Pons (tissue), 1 donor: ENCODE results near the gene FAM171A2.
"Not testable (repeated sequence)": the region's sequence is repeated elsewhere in the genome, so short reads cannot be mapped to it uniquely, and the experiment has no call there.

Source experiments
- DNase-seq: peaks from one replicate; pipeline ENCODE4 v3.0.0-alpha.2; 2016; ENCODE audit warnings: low spot score

FAM171A2 gene

DNA sequence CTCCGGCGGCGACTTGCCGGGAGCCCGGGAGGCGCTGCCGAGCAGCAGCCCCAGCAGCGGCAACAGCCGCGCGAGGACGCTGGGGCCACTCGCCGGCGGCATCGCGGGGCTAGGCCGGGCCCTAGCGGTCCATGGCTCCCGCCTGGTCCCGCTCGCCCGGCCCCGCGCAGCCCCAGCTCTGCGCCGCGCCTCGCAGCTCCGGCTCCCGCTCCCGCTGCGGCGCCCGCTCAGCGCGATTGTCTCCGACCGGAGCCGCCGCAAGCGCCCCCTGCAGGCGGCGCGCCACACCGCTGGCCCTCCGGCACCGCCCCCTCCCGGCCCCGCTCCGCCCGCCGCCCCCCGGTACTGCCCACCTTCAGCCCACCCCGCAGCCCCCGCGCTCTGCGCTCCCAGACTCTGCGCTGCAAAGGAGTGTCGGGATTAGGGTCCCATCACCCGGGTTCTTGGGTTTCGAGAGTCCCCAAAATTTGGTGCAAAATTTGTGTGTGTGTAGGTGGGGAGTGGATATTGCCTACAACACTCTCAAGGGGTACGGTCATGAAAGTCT is at the start of gene FAM171A2:
TSS of gene FAM171A2 (minus strand) at position 241 of the 547 bp plus-strand sequence. CDS start at position 102, 139 bp downstream.
- DNase-seq, result no peak

DNA sequence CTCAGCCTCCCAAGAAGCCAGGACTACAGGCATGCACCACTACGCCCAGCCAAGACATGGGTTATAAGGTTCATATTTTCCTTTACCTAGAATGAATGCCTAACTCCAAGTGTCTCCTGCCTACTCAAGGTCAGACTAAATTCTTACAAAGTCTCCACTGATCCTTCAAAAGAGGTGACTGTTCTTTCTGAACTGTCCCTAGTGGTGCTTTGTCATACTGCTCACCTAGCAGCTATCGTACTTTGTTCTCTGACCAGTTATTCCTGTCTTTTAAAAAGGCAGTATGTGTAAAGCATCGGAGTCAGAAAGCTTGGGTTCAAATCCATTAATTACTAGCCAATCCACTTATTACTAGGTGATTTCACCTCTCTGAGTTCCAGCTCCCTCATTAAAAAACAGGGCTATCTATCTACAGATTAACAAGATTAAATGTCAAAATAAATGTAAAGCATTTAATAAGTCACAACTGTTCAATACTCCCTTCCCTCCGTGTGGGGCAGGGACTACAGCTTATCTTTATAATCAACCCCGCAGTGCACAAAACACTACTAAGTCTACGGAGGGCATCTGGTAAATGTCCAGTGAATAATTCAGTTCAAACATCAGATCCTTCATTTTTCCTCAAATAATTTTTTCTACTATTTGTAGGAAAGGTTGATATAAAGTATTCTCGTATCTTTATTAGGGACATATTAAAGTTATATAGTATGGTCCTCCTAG is 45.8 kb upstream of the FAM171A2 start:
- DNase-seq, result no peak

DNA sequence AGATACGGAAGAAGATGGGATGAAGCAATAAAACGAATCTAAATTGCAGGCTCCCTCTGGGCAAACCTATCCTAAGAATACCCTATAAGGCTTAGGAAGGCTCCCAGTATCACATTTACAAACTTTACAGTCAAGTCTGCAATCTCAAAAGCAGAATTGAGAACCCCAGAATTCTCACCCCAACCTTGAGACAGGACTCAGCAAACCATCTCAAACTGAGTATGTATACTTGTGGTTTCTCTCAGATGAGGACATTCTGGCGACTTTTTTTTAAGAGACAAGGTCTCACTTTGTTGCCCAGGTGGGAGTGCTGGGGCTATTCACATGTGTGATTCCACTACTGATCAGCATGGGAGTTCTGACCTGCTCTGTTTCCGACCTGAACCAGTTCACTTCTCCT is 45.1 kb upstream of the FAM171A2 start:
- DNase-seq, result no peak

DNA sequence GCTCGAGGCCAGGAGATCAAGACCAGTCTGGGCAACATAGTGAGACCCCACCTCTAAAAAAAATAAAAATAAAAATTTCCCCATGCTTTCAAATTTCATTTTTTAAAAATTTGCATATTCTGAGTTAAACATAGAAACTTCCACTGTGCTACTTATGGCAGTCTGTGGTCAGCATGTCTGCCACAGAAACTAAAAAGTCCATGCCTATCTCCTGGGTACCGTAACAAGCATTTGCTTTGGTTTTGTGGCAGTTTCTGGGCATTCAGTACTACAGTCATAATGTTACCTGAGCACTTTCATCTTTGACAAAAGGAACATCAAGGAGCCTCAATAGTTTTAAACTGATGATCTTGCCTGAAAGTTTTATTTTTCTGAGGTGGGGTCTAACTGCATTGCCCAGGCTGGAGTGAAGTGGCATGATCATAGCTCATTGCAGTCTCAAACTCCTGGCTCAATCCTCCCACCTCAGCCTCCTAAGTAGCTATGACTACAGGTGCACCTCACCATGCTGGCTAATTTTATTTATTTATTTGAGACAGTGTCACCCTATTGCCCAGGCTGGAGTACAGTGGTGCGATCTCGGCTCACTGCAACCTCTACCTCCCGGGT is 39.0 kb upstream of the FAM171A2 start:
- DNase-seq, result no peak

DNA sequence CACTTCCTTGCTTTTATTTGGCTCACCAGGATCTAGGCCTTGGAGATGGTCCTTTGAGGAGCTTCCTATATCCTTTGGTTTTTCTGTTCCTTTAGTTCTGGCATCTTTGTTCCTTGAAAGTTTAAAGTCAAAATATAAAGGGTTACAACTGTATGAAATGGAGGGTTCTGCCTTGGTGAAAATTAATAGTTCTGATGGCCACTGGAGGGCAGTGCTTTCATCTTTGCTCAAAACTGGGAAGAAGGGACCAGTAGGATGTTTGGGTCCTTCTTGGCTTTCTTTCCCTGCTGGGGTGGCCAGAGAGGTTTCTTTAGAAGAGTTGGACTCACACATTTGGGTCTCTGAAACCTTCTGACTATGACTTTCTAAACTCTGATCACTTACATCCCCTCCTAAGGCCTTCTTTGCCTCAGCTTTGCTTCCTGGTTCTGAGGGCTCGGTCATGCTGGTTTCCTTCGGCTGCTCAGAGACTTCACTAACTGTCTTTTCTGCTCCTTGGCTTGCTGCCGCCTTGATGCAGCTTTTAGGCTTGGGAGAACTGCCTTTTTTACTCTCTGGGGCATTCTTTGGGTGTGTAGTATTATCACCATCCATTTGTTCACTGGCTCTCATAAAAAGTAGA is 36.7 kb upstream of the FAM171A2 start:
- DNase-seq, result peak; percentile 33

DNA sequence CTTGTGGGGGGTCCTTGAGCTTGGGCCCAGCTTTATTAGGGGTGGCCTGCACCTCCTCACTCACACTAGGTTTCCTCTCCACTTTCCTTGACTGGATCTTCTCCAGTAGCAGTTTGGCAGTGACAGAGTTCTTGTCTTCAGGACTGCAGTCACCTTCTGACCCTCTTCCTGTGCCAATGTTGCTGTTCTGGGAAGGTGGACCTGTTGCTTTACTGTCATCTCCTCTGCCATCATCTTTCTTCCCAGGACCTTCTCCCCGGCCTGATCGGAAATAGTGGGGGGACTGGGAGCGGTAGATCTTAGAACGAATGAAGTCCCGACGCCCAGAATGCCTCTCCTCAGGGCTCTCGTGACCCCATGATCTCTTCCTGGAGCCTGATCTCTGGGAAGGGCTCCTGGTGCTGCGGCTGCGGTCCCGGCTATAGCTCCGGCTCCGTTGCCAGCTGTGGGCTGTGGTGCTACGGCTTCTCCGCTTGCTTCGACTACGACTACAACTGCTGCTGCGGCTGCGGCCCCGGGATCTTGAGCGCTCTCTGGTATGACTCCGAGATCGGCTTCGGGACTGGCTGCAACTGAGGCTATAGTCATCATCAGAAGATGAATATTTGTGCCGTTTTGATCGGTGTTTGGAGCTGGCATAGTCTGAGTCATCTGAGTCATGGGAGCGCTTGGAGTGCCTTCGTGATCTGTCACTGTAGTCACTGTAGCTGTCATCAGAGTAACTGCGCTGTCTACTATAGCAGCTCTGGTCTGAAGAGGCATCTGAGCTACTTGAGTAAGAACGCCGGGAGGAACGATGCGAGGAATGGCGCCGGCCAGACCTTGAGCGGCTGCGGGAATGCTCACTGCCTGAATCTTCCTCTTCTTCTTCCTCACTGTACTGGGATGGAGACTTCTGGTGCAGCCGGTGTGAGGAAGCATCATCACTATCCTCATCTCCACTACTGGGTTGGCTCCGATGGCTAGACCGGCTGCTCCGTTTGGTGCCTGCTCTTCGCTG is 35.3 kb upstream of the FAM171A2 start:
- DNase-seq, result no peak

DNA sequence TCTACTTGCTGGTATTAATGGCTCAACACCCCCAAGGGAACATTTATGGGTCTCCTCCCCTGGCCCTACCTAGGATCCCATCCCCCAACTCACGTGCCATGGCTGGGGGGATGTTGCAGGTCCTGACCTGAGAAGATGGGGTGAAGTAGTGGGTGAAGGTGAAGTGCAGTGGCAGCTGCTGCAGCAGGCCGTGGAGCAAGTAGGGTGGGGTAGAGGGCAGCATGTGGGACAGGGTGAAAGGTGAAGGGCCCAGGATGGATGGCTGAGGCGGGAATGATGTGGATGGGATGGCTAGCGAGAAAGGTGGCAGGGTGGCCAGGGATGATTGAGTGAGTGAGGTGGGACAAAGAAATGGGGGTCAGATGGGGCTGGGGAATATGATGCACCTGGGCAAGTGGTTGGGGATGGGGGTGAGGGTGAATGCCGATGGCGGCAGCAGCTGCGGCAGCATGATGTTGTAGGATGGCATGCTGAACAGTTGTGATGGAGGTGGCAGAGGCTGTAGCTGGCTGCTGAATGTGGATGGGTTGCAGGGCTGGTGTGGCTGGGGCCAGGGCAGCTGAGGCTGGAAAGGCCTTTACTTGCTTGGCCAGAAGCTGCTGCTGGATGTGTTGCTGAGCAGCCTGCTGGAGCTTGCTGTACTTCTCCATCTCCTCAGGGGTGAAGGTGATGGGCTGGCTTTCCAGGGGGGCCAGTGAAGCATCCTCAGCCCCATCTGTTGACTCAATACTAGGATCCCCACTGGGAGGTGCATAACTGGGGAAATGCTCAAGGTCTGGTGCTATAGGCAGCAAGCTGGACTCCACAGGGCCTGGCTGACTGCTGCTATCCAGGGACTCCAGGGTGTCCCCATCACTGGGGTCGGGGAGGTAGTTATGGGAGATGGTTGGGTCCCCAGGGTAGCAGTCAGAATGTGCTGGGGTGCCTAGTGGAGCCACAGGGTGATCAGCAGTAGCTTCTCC is 34.1 kb upstream of the FAM171A2 start:
- no peak for DNase-seq

DNA sequence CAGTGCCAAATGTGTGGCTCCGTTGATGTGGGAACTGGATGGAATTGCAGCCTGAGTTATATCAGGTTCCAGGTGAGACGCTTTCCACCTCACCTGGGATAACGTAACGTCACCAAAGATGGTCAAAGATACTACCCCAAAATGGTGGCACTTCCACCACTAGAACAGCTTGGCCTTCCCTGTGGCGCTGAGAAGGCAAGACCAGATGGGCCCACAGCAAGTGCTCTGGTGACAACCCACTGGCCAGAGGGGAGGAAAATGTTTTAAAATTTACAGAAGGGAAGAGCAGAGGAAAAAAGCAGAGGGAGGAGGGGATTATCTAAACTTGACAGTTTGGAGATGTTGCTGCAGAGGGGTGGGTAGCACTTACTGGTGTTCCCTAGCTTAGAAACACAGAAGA is 33.3 kb upstream of the FAM171A2 start:
- DNase-seq, result no peak

DNA sequence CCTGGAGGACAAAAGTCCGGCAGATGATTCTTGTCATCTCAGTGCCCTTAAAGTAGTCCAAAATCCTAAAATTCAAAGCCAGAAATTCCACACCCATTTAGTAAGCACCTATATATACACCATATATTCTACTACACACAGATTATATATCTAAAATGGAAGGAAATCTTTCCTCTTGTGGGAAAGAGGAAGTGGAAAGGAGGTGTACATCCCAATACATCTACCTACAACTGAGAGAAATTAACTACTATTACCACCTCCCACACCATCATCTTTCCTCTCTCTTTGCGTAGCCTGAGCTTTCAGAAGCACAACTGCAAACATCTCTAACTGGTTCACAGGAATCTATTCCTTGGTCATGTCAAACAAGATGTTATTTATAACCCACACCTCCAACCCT is 31.2 kb upstream of the FAM171A2 start:
- DNase-seq, result no peak

DNA sequence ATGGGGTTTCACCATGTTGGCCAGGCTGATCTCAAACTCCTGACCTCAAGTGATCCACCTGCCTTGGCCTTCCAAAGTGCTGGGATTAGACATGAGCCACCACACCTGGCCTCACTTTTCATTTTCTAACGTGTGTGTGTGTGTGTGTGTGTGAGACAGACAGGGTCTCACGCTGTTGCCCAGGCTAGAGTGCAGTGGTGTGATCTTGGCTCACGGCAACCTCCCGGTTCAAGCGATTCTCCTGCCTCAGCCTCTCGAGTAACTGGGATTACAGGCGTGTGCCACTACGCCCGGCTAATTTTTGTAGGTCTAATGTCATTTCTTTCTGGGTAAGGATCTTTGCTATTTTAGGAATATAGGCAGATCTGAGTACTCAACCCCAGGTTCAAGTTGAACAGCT is 30.5 kb upstream of the FAM171A2 start:
- DNase-seq, result not testable (repeated sequence)

DNA sequence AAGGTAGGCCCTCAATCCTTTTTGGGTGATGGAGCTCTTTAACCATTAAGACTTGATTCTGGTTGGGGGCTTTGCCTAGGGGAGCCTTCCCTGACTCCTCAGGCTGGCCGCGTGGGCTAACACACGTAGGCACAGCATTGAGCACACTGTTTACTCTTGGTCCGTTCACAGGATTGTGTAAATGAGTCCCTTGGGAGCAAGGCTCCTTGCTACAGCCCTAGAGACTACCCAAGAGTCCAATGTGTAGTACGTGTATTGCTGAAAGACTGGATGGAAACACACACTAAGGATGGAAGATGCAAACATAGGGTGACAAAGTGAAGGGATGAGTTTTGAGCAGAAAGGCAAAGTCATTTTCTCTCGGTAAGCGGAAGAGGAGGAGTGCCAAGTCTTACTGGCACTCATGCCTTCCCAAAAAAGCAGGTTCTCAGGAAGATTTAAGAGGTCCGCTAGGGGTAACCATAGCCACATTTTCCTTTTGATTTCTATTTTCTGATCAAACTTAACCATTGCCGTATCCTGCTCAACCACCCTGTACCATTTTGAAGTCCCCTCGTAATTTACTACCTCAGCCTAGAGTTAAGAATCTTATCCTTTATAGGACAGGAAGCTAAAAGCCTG is 26.7 kb upstream of the FAM171A2 start:
- no peak for DNase-seq

DNA sequence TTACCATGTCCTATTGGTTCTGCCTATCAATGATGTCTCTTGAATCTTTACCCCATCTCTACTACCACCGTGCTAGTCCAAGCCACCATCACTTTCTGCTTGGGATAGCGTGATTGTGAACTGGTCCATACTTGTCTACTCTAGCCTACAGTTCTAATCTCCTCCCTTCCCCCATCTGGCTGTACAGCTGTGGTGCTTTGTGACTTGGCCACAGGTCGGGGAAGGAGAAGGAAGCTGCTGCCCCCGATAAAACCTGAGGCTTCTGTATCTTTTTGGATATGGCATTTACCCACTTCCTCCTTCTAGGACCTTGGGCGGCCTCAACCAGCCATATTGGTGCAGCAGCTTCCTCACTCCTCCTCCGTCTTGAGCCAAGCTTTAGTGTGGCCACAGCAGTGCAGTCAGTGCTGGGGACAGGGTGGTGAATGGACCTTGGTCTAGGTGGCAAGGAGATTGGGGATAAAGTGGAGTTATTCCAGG is 26.1 kb upstream of the FAM171A2 start:
- no peak for DNase-seq

DNA sequence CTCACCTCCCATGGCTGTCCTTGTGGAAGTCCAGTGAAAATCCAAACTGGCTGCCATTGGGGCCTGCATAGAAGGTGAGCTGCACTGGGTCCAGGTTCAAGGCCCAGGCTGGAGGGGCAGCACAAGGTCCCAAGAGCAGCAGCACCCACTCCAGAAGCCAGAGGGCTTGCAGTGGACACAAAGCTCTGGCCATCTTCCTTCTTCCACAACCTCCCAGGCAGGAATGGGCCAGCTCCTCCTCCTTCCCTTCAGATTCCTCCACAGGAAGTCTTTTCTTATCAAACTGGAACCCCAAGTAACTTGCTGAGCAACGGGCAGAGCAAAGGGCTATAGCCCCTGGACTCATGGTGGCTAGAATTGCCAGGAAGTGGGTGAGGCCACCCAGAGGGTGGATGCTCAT is 25.6 kb upstream of the FAM171A2 start, which contains the start of gene ITGA2B:
TSS of gene ITGA2B (minus strand) at position 369 of the 400 bp plus-strand sequence. CDS start at position 193, 176 bp downstream.
- DNase-seq, result no peak

DNA sequence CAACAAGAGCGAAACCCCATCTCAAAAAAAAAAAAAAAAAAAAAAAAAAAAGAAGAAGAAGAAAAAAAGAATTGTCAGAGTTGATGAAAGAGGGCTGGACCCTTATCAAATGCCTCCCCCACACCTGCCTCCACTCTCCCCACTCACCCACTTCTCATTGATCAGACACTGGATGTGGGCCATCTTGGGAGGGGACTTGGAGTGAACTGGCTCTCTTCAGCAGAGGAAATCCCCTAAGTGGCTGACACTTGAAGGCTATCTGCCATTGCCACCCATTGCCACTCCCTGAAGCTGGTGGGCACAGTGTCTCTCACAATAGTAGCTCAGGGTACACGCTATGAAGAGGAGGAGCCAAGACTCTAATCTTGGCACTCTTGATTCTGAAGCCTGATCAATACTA is 24.2 kb upstream of the FAM171A2 start:
- DNase-seq, result no peak

DNA sequence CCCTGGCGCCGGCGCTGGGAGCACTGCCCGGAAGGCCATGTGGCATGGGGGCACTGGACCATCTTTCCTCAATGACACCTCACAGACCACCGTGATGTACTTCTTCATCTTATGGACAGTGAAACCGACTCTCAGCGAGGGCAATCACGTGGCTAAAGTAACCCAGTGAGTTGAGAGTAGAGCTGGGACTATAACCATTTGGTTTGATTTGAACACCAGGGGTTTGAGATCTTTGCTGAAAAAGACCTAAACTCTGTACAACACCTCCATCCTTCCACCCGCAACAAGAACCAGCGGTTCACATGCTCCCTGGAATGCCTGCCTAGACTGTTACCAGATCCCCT is 22.5 kb upstream of the FAM171A2 start:
- no peak for DNase-seq

DNA sequence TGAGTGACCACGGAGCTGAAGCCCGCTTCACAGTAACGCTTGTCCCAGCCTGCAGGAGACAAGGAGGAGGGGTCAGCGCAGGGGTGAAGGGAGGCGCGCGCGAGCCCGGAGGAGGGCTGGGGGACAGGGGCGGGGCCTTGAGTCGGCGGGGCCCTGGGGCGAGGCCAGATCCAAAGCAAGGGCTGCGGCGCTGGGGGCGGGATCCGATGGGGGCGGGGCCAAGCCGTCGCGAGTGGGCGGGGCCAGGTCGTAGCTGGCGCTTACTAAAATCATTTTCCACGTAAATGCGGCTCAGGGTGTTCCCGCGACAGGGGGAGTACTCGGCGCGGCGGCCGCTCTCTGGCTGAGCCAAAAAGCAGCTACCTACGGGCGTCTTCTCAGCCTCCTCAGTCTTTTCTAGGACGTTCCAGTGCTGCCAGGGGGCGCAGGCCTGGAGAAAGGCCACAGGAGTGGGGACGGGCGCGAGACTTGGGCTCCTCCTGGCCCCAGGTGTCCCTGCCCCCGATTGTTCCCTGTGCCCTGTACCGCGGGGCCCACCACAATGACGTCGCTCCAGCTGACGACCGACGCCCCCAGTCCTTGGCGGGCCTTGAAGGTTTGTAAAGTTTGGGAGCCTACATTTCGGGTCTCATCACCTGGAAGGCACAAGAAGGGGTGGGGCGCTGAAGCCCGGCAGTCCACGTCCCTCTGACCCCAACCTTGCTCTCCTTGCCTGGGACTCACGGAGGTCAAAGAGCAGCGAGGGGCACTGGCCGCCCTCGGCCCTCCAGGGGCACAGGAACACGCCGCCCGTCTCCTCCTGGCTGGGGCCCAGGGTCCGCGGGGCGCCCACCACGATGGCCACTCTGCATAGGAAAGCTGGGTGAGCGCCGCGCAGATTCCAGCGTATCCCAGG is 21.9 kb upstream of the FAM171A2 start:
- no peak for DNase-seq

DNA sequence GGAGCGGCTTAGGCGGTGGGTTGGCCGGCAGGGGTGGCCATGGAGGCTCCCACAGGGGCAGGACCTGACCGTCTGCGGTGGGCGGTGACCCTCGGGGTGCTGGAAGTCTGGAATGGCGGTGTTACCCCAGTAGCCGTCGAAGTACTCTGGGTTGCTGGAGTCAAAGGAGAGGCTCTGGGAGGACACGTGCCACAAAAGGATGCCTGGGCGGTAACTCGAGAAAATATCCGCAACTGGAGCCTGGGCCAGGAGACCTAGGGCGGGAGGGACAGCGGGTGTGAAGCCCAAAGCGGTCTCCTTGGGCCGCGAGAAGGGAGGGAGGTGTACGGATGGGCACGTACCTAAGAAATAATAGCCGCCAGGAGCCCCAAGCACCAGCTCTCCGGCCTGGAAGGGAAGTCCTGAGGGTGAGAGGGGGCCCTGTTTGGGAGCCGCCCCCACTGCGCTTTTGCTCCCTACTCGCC is 21.2 kb upstream of the FAM171A2 start:
- DNase-seq, result no peak

DNA sequence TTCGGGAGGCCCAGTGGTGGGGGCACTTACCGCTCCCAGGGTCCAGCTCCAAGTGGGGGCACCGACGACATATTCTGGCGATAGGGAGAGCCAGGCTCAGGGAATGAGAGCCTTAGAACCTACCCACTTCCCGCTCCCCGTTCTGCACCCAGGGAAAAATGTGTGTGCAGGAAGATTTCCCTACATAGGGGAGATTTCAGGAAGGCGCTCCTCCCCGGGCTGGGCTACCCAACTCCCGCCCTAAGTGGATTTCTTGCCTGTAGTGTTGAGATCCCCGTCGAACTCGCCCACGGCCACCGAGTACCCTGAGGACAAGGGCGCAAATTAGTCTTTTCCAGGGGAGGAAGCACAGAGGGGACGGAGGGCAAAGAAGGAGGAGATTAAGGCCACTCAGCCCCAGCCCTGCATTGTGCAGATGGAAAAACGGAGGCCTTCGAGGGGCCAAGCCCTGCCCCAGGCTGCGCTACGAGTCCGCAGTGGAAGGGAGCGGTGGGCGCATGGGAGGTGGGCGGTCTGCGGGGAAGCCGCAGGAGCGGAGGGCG is 20.7 kb upstream of the FAM171A2 start:
- DNase-seq, result no peak

DNA sequence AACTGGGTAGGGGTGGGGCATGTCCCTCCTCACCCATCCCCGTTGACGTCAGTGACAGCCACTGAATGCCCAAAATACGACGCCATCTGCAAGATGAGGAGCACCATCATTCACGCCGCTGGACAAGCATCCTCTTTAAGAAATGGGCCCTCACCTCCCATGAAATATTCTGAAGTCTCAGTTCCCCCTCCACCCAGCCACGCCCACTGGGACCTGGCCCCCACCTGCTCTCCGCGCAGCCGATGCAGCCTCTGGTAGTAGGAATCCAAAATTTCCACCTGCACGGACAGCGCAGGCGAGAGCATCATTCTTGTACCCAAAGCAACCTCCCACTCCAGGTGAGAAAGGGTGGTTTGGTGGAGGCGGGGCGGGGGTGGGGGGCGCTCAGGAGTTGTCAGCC is 20.2 kb upstream of the FAM171A2 start:
- no peak for DNase-seq
